Loucy (cell line): ENCODE measurements around the gene JDP2.

ENCODE experiments used
- H2AFZ ChIP-seq: fragments of 200-600 bp; sonication (generic); 2 replicates; pipeline ENCODE4 v1.6.0; 2016; ENCODE audit warnings: antibody characterized with exemption, mild to moderate bottlenecking, low read length, moderate library complexity
- H3F3A ChIP-seq: fragments of 200-600 bp; 2 replicates; pipeline ENCODE4 v1.6.0; 2016; ENCODE audit warnings: antibody characterized with exemption, low read depth, mild to moderate bottlenecking
- H3K27me3 ChIP-seq: fragments of 200-600 bp; sonication (generic); 2 replicates; pipeline ENCODE4 v1.6.1; 2014; ENCODE audit warnings: low read length, mild to moderate bottlenecking; ENCODE audit not compliant: insufficient read depth, poor library complexity, severe bottlenecking
- H3K36me3 ChIP-seq: fragments of 200-600 bp; sonication (generic); 2 replicates; pipeline ENCODE4 v1.6.1; 2016; ENCODE audit warnings: low read length; ENCODE audit not compliant: insufficient read depth
- H3K4me1 ChIP-seq: fragments of 200-600 bp; sonication (generic); 2 replicates; pipeline ENCODE4 v1.5.1; 2014; ENCODE audit warnings: low read length, mild to moderate bottlenecking; ENCODE audit not compliant: insufficient read depth, poor library complexity, severe bottlenecking
- H3K4me2 ChIP-seq: fragments of 200-600 bp; sonication (generic); 2 replicates; pipeline ENCODE4 v1.6.0; 2014; ENCODE audit warnings: antibody characterized with exemption, low read length, low read depth, mild to moderate bottlenecking; ENCODE audit not compliant: poor library complexity, severe bottlenecking
- H3K4me3 ChIP-seq: fragments of 200-600 bp; sonication (generic); 2 replicates; pipeline ENCODE4 v1.5.1; 2014; ENCODE audit warnings: low read length, mild to moderate bottlenecking, mixed read lengths; ENCODE audit not compliant: poor library complexity, severe bottlenecking
- H3K79me2 ChIP-seq: fragments of 200-600 bp; sonication (generic); 2 replicates; pipeline ENCODE4 v1.6.1; 2014; ENCODE audit warnings: low read length; ENCODE audit not compliant: insufficient read depth
- H3K9ac ChIP-seq: fragments of 200-600 bp; sonication (generic); 2 replicates; pipeline ENCODE4 v1.6.0; 2014; ENCODE audit warnings: mild to moderate bottlenecking, low read depth, low read length, moderate library complexity; ENCODE audit not compliant: poor library complexity, severe bottlenecking
- H3K9me2 ChIP-seq: fragments of 200-600 bp; sonication (generic); replicated peaks from 2 replicates; pipeline ENCODE4 v1.6.1; 2016; ENCODE audit warnings: low read depth, low read length, mixed read lengths
- H3K9me3 ChIP-seq: fragments of 200-600 bp; sonication (generic); 2 replicates; pipeline ENCODE4 v1.6.1; 2014; ENCODE audit warnings: mild to moderate bottlenecking, antibody characterized with exemption, low read length, low read depth; ENCODE audit not compliant: insufficient read depth
- H4K20me1 ChIP-seq: fragments of 200-600 bp; sonication (generic); 2 replicates; pipeline ENCODE4 v1.6.0; 2014; ENCODE audit warnings: antibody characterized with exemption, low read length, mild to moderate bottlenecking; ENCODE audit not compliant: insufficient read depth, poor library complexity, severe bottlenecking
- CTCF ChIP-seq: fragments of 200-600 bp; sonication (generic); conservative IDR thresholded peaks from 2 replicates; pipeline ENCODE4 v1.5.1; 2014; ENCODE audit warnings: mild to moderate bottlenecking, antibody characterized with exemption, low read length
- EZH2phosphoT487 ChIP-seq: fragments of 200-600 bp; IDR thresholded peaks from 2 replicates; pipeline ENCODE4 v1.6.1; 2018; ENCODE audit warnings: antibody characterized with exemption, mild to moderate bottlenecking, moderate library complexity, borderline replicate concordance

The JDP2 gene

DNA sequence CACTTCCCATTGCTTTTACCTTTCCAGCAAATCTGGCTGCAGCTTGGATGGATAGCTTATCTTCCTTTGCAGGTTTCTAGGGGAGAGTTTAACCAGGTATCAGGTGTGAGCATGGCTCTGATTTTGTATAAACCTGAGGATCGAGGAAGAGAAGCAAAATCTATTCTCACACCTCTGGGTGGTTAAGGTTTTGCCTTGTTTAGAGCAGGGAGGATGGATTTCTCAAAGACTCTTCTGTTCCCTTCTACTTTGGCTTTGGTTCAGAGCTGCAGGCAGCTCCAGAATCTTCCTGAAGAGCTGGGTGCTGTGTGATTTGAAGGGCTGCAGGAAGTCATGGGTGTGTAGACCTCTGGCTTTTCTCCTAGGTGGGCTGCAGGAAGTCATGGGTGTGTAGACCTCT, 1.7 kb downstream of the JDP2 start:
- Histone ChIP-seq H3K4me3 (peak overlapping the region; percentile 82), H3K79me2 (peaks cover 38% of the 10 kb centered on the region), H3K4me1 (peaks cover 71% of the 10 kb centered on the region), H4K20me1 (no peaks in the 10 kb centered on the region), H2AFZ (no peak overlapping the region), H3K9me3 (no peaks in the 10 kb centered on the region), H3K9ac (peak overlapping the region; percentile 81), H3K9me2 (no peaks in the 10 kb centered on the region), H3K36me3 (no peaks in the 10 kb centered on the region), H3K27me3 (no peaks in the 10 kb centered on the region), H3K4me2 (peak overlapping the region; percentile 80), H3F3A (peaks cover 4% of the 10 kb centered on the region; the same call in 1 of the 2 replicates)
- no peak for TF ChIP-seq EZH2phosphoT487
- TF ChIP-seq CTCF, result no peak

GRCh38 chr14:75430116-75430515, 2.3 kb downstream of the JDP2 start:
- H3K4me1 ChIP-seq, result peaks cover 76% of the 10 kb centered on the region
- H3F3A ChIP-seq, result peaks cover 4% of the 10 kb centered on the region; the same call in 1 of the 2 replicates
- no peaks in the 10 kb centered on the region for H3K9me3 ChIP-seq
- peak overlapping the region; percentile 82 for H3K4me3 ChIP-seq
- H2AFZ ChIP-seq, result no peak overlapping the region
- H3K36me3 ChIP-seq, result no peaks in the 10 kb centered on the region
- H3K9me2 ChIP-seq, result no peaks in the 10 kb centered on the region
- peaks cover 41% of the 10 kb centered on the region for H3K79me2 ChIP-seq
- H3K9ac ChIP-seq, result peak overlapping the region; percentile 81
- peak overlapping the region; percentile 80 for H3K4me2 ChIP-seq
- H3K27me3 ChIP-seq, result no peaks in the 10 kb centered on the region
- H4K20me1 ChIP-seq, result no peaks in the 10 kb centered on the region
- no peak for TF ChIP-seq CTCF
- no peak for TF ChIP-seq EZH2phosphoT487

DNA sequence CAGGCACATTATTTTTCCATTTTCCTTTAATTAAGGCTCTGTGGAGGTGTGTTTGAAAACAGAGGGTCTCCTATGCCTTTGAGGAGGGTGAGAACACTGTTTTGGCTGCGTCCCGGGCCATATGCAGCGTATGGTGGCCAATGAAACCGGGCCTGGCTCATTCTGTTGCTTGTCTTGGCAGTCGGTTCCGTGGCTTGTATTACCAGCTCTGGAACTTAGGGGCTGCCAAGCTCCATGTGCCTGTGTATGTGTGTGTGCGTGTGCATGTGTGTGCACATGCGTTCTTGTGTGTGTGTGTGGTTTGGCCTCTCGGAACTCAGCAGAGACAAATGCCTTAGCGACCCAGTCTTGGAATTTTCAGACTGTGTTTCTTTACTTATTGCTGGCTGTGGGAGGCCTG, 2.7 kb downstream of the JDP2 start:
- Histone ChIP-seq H2AFZ (no peak overlapping the region), H3F3A (peaks cover 4% of the 10 kb centered on the region; the same call in 1 of the 2 replicates), H3K9me3 (no peaks in the 10 kb centered on the region), H3K9me2 (no peaks in the 10 kb centered on the region), H3K27me3 (no peaks in the 10 kb centered on the region), H4K20me1 (no peaks in the 10 kb centered on the region), H3K4me2 (peak overlapping the region; percentile 80), H3K79me2 (peaks cover 44% of the 10 kb centered on the region), H3K4me3 (peak overlapping the region; percentile 82), H3K36me3 (no peaks in the 10 kb centered on the region), H3K4me1 (peaks cover 80% of the 10 kb centered on the region), H3K9ac (peak overlapping the region; percentile 81)
- TF ChIP-seq CTCF (0 out of 2 replicates have a peak, but pooled peaks have one; percentile 8), EZH2phosphoT487 (no peak)
